WTC11 (cell line): ENCODE data around the gene DUSP6. TPM values are rescaled to one million over a fixed set of nuclear protein-coding genes. Genes with fewer than 3 reads are reported as not detected.

Source experiments
- ATAC-seq: fragments of 200-7000 bp; cut with Tn5 transposase; 2 replicates; pipeline ENCODE4 v1.10.0; 2021; ENCODE audit warnings: mild to moderate bottlenecking, moderate library complexity
- CTCF ChIA-PET: fragments of 300-600 bp; sonication (Branson Sonifier 250); formaldehyde crosslinking; loops from one replicate; lab custom pipeline; 2021; ENCODE audit warnings: antibody characterized with exemption; lab: Charles Lee
- POLR2A ChIA-PET: fragments of 350-600 bp; sonication (Branson Sonifier 250); formaldehyde crosslinking; loops from one replicate; lab custom pipeline; 2021; ENCODE audit warnings: antibody characterized with exemption; lab: Charles Lee
- DNase-seq: peaks from one replicate; pipeline ENCODE4 v3.0.0; 2021; ENCODE audit warnings: low spot score
- H3K27ac Mint-ChIP-seq: 2 replicates; pipeline ENCODE4 v1.8.0; 2021; ENCODE audit warnings: mixed read lengths
- H3K27me3 Mint-ChIP-seq: 2 replicates; pipeline ENCODE4 v1.8.0; 2021; ENCODE audit warnings: low read depth, mild to moderate bottlenecking, moderate library complexity, mixed read lengths
- H3K36me3 Mint-ChIP-seq: 2 replicates; pipeline ENCODE4 v1.8.0; 2021; ENCODE audit warnings: mixed read lengths
- H3K4me1 Mint-ChIP-seq: 2 replicates; pipeline ENCODE4 v1.8.0; 2022; ENCODE audit warnings: mixed read lengths
- H3K4me3 Mint-ChIP-seq: 2 replicates; pipeline ENCODE4 v1.8.0; 2021; ENCODE audit warnings: mild to moderate bottlenecking, moderate library complexity, mixed read lengths
- H3K9me3 Mint-ChIP-seq: 2 replicates; pipeline ENCODE4 v1.8.0; 2021; ENCODE audit warnings: mixed read lengths
- ATF2 ChIP-seq: sonication (generic); formaldehyde crosslinking; IDR thresholded peaks from 2 replicates; pipeline ENCODE4 v1.8.1; 2022; ENCODE audit warnings: low read depth, missing genetic modification reagents, borderline replicate concordance
- CBFB ChIP-seq: sonication (generic); formaldehyde crosslinking; IDR thresholded peaks from 2 replicates; pipeline ENCODE4 v1.8.1; 2022; ENCODE audit warnings: mild to moderate bottlenecking, low read depth, missing genetic modification reagents
- E2F4 ChIP-seq: sonication (generic); formaldehyde crosslinking; IDR thresholded peaks from 2 replicates; pipeline ENCODE4 v1.8.1; 2022; ENCODE audit warnings: low read depth, mild to moderate bottlenecking, moderate library complexity, missing genetic modification reagents, borderline replicate concordance
- ESRRA ChIP-seq: sonication (generic); formaldehyde crosslinking; IDR thresholded peaks from 2 replicates; pipeline ENCODE4 v1.8.1; 2022; ENCODE audit warnings: mild to moderate bottlenecking, missing genetic modification reagents, borderline replicate concordance
- FOXJ3 ChIP-seq: sonication (generic); formaldehyde crosslinking; IDR thresholded peaks from 2 replicates; pipeline ENCODE4 v1.9.0; 2021; ENCODE audit warnings: missing genetic modification reagents, mild to moderate bottlenecking, borderline replicate concordance
- GABPB1 ChIP-seq: sonication (generic); formaldehyde crosslinking; IDR thresholded peaks from 2 replicates; pipeline ENCODE4 v1.8.1; 2023; ENCODE audit warnings: mild to moderate bottlenecking, missing genetic modification reagents
- JUN ChIP-seq: sonication (generic); formaldehyde crosslinking; IDR thresholded peaks from 2 replicates; pipeline ENCODE4 v1.8.0; 2023; ENCODE audit warnings: mild to moderate bottlenecking, missing genetic modification reagents
- NFYB ChIP-seq: sonication (generic); formaldehyde crosslinking; conservative IDR thresholded peaks from 2 replicates; pipeline ENCODE4 v1.8.0; 2022; ENCODE audit warnings: low read depth, missing genetic modification reagents
- NR2C2 ChIP-seq: sonication (generic); formaldehyde crosslinking; IDR thresholded peaks from 2 replicates; pipeline ENCODE4 v1.8.0; 2022; ENCODE audit warnings: mild to moderate bottlenecking, missing genetic modification reagents
- SP1 ChIP-seq: sonication (generic); formaldehyde crosslinking; conservative IDR thresholded peaks from 2 replicates; pipeline ENCODE4 v1.8.1; 2022; ENCODE audit warnings: missing genetic modification reagents
- TP53 ChIP-seq: sonication (generic); formaldehyde crosslinking; IDR thresholded peaks from 2 replicates; pipeline ENCODE4 v1.8.1; 2023; ENCODE audit warnings: mild to moderate bottlenecking, missing genetic modification reagents
- ZBTB43 ChIP-seq: sonication (generic); formaldehyde crosslinking; IDR thresholded peaks from 2 replicates; pipeline ENCODE4 v1.8.1; 2023; ENCODE audit warnings: mild to moderate bottlenecking, missing genetic modification reagents
- ZNF121 ChIP-seq: sonication (generic); formaldehyde crosslinking; IDR thresholded peaks from 2 replicates; pipeline ENCODE4 v1.8.0; 2023; ENCODE audit warnings: missing genetic modification reagents
- ZNF219 ChIP-seq: sonication (generic); formaldehyde crosslinking; IDR thresholded peaks from 2 replicates; pipeline ENCODE4 v1.8.0; 2023; ENCODE audit warnings: missing genetic modification reagents, mild to moderate bottlenecking, borderline replicate concordance
- ZNF281 ChIP-seq: sonication (generic); formaldehyde crosslinking; IDR thresholded peaks from 2 replicates; pipeline ENCODE4 v1.8.0; 2023; ENCODE audit warnings: mild to moderate bottlenecking, missing genetic modification reagents
- ZNF532 ChIP-seq: fragments of 250-450 bp; sonication (Bioruptor Pico); IDR thresholded peaks from 2 replicates; pipeline ENCODE4 v1.9.0; 2021; ENCODE audit warnings: mild to moderate bottlenecking, borderline replicate concordance
- ZSCAN18 ChIP-seq: fragments of 250-450 bp; sonication (Bioruptor Pico); IDR thresholded peaks from 2 replicates; pipeline ENCODE4 v2.1.2; 2022; ENCODE audit warnings: mild to moderate bottlenecking, moderate library complexity
- total RNA-seq: library from RNA; stranded (reverse); gene quantifications from 3 replicates; pipeline ENCODE4 v1.2.3, GENCODE V29; 2021

Gene DUSP6
- total RNA-seq, 1 experiment from 2014 or later, result 245 TPM

GRCh38 chr12:89379839-89380467, 27.7 kb upstream of the DUSP6 start (continued):
- TF ChIP-seq ZBTB43 (CRISPR knock-in tag) (no peak), CBFB (CRISPR knock-in tag) (no peak), SP1 (CRISPR knock-in tag) (no peak)

GRCh38 chr12:89379148-89379838, 27.0 kb upstream of the DUSP6 start:
- ATAC-seq (peak; percentile 15), DNase-seq (no peak)
- Mint-ChIP-seq H3K4me3 (no peak overlapping the region), H3K36me3 (peaks cover 7% of the 10 kb centered on the region), H3K9me3 (peaks cover 7% of the 10 kb centered on the region), H3K27me3 (no peaks in the 10 kb centered on the region), H3K4me1 (peaks cover 39% of the 10 kb centered on the region), H3K27ac (no peak overlapping the region)
- POLR2A ChIA-PET, result interaction anchor here (0.6 kb wide), 1 partner anchor 10 kb away, joined by 3 read pairs; no protein-coding TSS in a partner anchor
- TF ChIP-seq NFYB (CRISPR knock-in tag), result peak; percentile 49
- TF ChIP-seq GABPB1 (CRISPR knock-in tag), result 0 out of 2 replicates have a peak, but pooled peaks have one; percentile 48
- TF ChIP-seq ATF2 (CRISPR knock-in tag), result no peak
- CTCF ChIA-PET, result no interaction called here

- POLR2A ChIA-PET, result no interaction called here
- CTCF ChIA-PET, result no interaction called here
- Mint-ChIP-seq H3K9me3 (peaks cover 7% of the 10 kb centered on the region), H3K27me3 (no peaks in the 10 kb centered on the region), H3K27ac (no peak overlapping the region), H3K4me1 (peaks cover 44% of the 10 kb centered on the region), H3K4me3 (no peak overlapping the region), H3K36me3 (peaks cover 7% of the 10 kb centered on the region)
- DNase-seq (no peak), ATAC-seq (no peak)
- TF ChIP-seq TP53 (CRISPR knock-in tag), result no peak
- TF ChIP-seq ZNF219 (CRISPR knock-in tag), result no peak
- TF ChIP-seq ZNF281 (CRISPR knock-in tag), result no peak
- TF ChIP-seq ZNF121 (CRISPR knock-in tag), result no peak
- no peak for TF ChIP-seq ESRRA (CRISPR knock-in tag)
- TF ChIP-seq ZNF532 (CRISPR knock-in tag), result no peak
- TF ChIP-seq E2F4 (CRISPR knock-in tag), result no peak
- no peak for TF ChIP-seq ZSCAN18
- no peak for TF ChIP-seq JUN
- no peak for TF ChIP-seq NR2C2 (CRISPR knock-in tag)
- TF ChIP-seq FOXJ3 (CRISPR knock-in tag), result no peak
Observed at GRCh38 chr12:89376844-89377243, 24.5 kb upstream of the DUSP6 start.
